Adrenal gland (tissue), 5 donors: ENCODE data around the gene FAM20A.

Experiments
- CTCF ChIP-seq, 6 experiments: fragments of 450-650 bp in 4 of 6; fragments of 200-600 bp in 2 of 6; sonication (generic) in 1 of 6; IDR thresholded peaks; 1 replicate in 5 of 6; 2 replicates in 1 of 6; pipeline versions ENCODE4 v1.5.1 to v1.8.0; 2016 to 2021; ENCODE audit warnings: antibody characterized with exemption in 6 of 6, mild to moderate bottlenecking in 2 of 6, moderate library complexity in 1 of 6
- POLR2A ChIP-seq, 2 donors: fragments of 450-650 bp; IDR thresholded peaks; one replicate each; pipeline ENCODE4 v1.6.1; 2017; ENCODE audit warnings: antibody characterized with exemption in 2 of 2, mild to moderate bottlenecking in 2 of 2, moderate library complexity in 1 of 2
- donor health status: DM: no; HTN: no; CAD: no.

DNA sequence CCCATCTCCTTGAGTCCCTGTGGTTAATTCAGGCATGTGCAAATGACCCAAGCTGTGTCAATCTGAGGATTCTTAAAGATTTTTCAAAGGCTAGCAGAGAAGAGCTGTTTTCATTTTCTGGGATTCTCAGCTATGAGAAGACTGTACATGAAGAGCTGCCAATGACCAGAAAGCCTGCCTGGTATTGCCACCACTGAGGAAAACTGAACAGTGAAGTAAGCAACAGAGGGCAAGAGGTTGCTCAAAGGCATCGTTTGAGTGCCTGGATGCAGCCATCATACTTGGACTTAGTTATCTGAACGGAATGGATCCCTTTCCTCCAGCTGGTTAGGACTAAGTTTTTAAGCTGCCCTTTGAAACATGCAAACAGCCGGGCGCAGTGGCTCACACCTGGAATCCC is 38.4 kb downstream of the FAM20A start:
- TF ChIP-seq POLR2A (IDR thresholded peaks at IDR 0.05) (no peak), CTCF (IDR thresholded peaks at IDR 0.05) (no peak)
